ENCODE data around the gene FGF14.

FGF14 gene

GRCh38 chr13:102401766-102402165, at the start of gene FGF14:
TSS of gene FGF14 (minus strand) at chr13:102402048.
- no peak for DNase-seq (ENCODE audit: low read depth in 2 of 2)

- no peak for DNase-seq (ENCODE audit: low read depth in 2 of 2)
These were observed 41.4 kb upstream of the FGF14 start for GRCh38 chr13:102443249-102443648.

GRCh38 chr13:102441085-102441484, 39.2 kb upstream of the FGF14 start:
- no peak for DNase-seq (ENCODE audit: low read depth in 2 of 2)

GRCh38 chr13:102440259-102440936, 38.5 kb upstream of the FGF14 start:
- no peak for DNase-seq (ENCODE audit: low read depth in 2 of 2)

- no peak for DNase-seq (ENCODE audit: low read depth in 2 of 2)
These were observed 20.8 kb upstream of the FGF14 start for GRCh38 chr13:102422690-102423089.

- no peak for DNase-seq (ENCODE audit: low read depth in 2 of 2)
These were observed 3.8 kb upstream of the FGF14 start for GRCh38 chr13:102405499-102406100.

- DNase-seq (ENCODE audit: low read depth in 2 of 2), result no peak
These were observed 442 bp upstream of the FGF14 start for GRCh38 chr13:102402290-102402689.

- DNase-seq (ENCODE audit: low read depth in 2 of 2), result no peak
These were observed 583 bp downstream of the FGF14 start for GRCh38 chr13:102401265-102401664.

GRCh38 chr13:102400675-102401145, 1.1 kb downstream of the FGF14 start:
- no peak for DNase-seq (ENCODE audit: low read depth in 2 of 2)

GRCh38 chr13:102399791-102400674, 1.8 kb downstream of the FGF14 start:
- DNase-seq (ENCODE audit: low read depth in 2 of 2), result no peak

- DNase-seq (ENCODE audit: low read depth in 2 of 2), result no peak
These were observed 5.9 kb downstream of the FGF14 start for GRCh38 chr13:102395939-102396338.

- DNase-seq (ENCODE audit: low read depth in 2 of 2), result no peak
These were observed 6.7 kb downstream of the FGF14 start for GRCh38 chr13:102395174-102395573.

- DNase-seq (ENCODE audit: low read depth in 2 of 2), result peak; percentile 96 to 97
These were observed 7.4 kb downstream of the FGF14 start for GRCh38 chr13:102394158-102395053.

GRCh38 chr13:102392481-102393209, 9.2 kb downstream of the FGF14 start:
- no peak for DNase-seq (ENCODE audit: low read depth in 2 of 2)

GRCh38 chr13:102386461-102386860, 15.4 kb downstream of the FGF14 start:
- no peak for DNase-seq (ENCODE audit: low read depth in 2 of 2)

- DNase-seq (ENCODE audit: low read depth in 2 of 2), result no peak
These were observed 21.8 kb downstream of the FGF14 start for GRCh38 chr13:102380012-102380411.

- no peak for DNase-seq (ENCODE audit: low read depth in 2 of 2)
These were observed 25.5 kb downstream of the FGF14 start for GRCh38 chr13:102376318-102376717.

- DNase-seq (ENCODE audit: low read depth in 2 of 2), result no peak
These were observed 27.1 kb downstream of the FGF14 start for GRCh38 chr13:102374726-102375125.

- no peak for DNase-seq (ENCODE audit: low read depth in 2 of 2)
These were observed 27.6 kb downstream of the FGF14 start for GRCh38 chr13:102374233-102374632.

- DNase-seq (ENCODE audit: low read depth in 2 of 2), result no peak
These were observed 28.6 kb downstream of the FGF14 start for GRCh38 chr13:102373221-102373620.

- no peak for DNase-seq (ENCODE audit: low read depth in 2 of 2)
These were observed 32.5 kb downstream of the FGF14 start for GRCh38 chr13:102369302-102369701.
